Measurements from ENCODE around the gene TBC1D32. TPM values are rescaled to one million over a fixed set of nuclear protein-coding genes. Genes with fewer than 3 reads are reported as not detected.
"Not testable (repeated sequence)": the region's sequence is repeated elsewhere in the genome, so short reads cannot be mapped to it uniquely, and the experiment has no call there.

Gene TBC1D32
- total RNA-seq, 1 experiment from 2014 or later = 5.2 TPM

GRCh38 chr6:121076119-121076518, 258.2 kb downstream of the TBC1D32 start:
- DNase-seq (ENCODE audit: low spot score) (no peak), ATAC-seq (no peak)
- no peak overlapping the region for H3K4me3 Mint-ChIP-seq
- TF ChIP-seq CTCF (IDR thresholded peaks at IDR 0.05) = no peak
- no peak for TF ChIP-seq ZNF317 (CRISPR knock-in tag; IDR thresholded peaks at IDR 0.05; ENCODE audit: borderline replicate concordance, low read depth)
- no peak for TF ChIP-seq ZNF671 (CRISPR knock-in tag; IDR thresholded peaks at IDR 0.05)
- TF ChIP-seq ZNF532 (CRISPR knock-in tag; IDR thresholded peaks at IDR 0.05; ENCODE audit: borderline replicate concordance) = no peak
- no peak for TF ChIP-seq E2F5 (CRISPR knock-in tag; IDR thresholded peaks at IDR 0.05)
- no peak for TF ChIP-seq FOXP1 (CRISPR knock-in tag; IDR thresholded peaks at IDR 0.05; ENCODE audit: borderline replicate concordance)
- no peak for TF ChIP-seq FOXJ3 (CRISPR knock-in tag; IDR thresholded peaks at IDR 0.05; ENCODE audit: borderline replicate concordance)
- no peak for TF ChIP-seq MLX (CRISPR knock-in tag; IDR thresholded peaks at IDR 0.05)
- no peak for TF ChIP-seq ZNF138 (CRISPR knock-in tag; conservative IDR thresholded peaks at IDR 0.05)
- no peak for TF ChIP-seq IRF2 (CRISPR knock-in tag; IDR thresholded peaks at IDR 0.05; ENCODE audit: borderline replicate concordance, low read depth)
- TF ChIP-seq NR1H2 (CRISPR knock-in tag; IDR thresholded peaks at IDR 0.05) = no peak
- TF ChIP-seq OVOL2 (CRISPR knock-in tag; IDR thresholded peaks at IDR 0.05; ENCODE audit: borderline replicate concordance) = no peak
- no peak for TF ChIP-seq USF2 (CRISPR knock-in tag; IDR thresholded peaks at IDR 0.05)
- TF ChIP-seq NFYB (CRISPR knock-in tag; conservative IDR thresholded peaks at IDR 0.05; ENCODE audit: low read depth) = no peak
- TF ChIP-seq TCF7 (CRISPR knock-in tag; IDR thresholded peaks at IDR 0.05; ENCODE audit: low read depth) = no peak
- no peaks in the 10 kb centered on the region for H3K27me3 Mint-ChIP-seq (ENCODE audit: low read depth)
- ChIA-PET CTCF (no interaction called here), POLR2A (no interaction called here)
- H3K4me1 Mint-ChIP-seq = no peaks in the 10 kb centered on the region
- H3K27ac Mint-ChIP-seq = no peak overlapping the region
- no peaks in the 10 kb centered on the region for H3K36me3 Mint-ChIP-seq
- peaks cover 2% of the 10 kb centered on the region for H3K9me3 Mint-ChIP-seq

GRCh38 chr6:121068749-121069148, 265.5 kb downstream of the TBC1D32 start:
- H3K4me1 Mint-ChIP-seq; DNase-seq (ENCODE audit: low spot score); H3K27me3 Mint-ChIP-seq (ENCODE audit: low read depth); H3K4me3 Mint-ChIP-seq; H3K27ac Mint-ChIP-seq; CTCF ChIA-PET; ATAC-seq: not testable (repeated sequence)
- Mint-ChIP-seq H3K9me3 (peaks cover 65% of the 10 kb centered on the region), H3K36me3 (peaks cover 38% of the 10 kb centered on the region)
- POLR2A ChIA-PET = interaction anchor here (0.8 kb wide), 1 partner anchor 962 kb away, joined by 3 read pairs; no protein-coding TSS in a partner anchor

All from WTC11 (cell line).